ENCODE measurements around the gene HMGXB4. TPM values are rescaled to one million over a fixed set of nuclear protein-coding genes. Genes with fewer than 3 reads are reported as not detected.

The HMGXB4 gene
- total and polyA plus RNA-seq, 2 of the 8 experiments (the other 6 are each of a cell fraction or from before 2014, with no cell fraction given), result 20.9 to 41.3 TPM

GRCh38 chr22:35258191-35258988 is 1.1 kb downstream of the HMGXB4 start (continued):
- TF ChIP-seq CHD7 (IDR thresholded peaks at IDR 0.05; ENCODE audit: insufficient replicate concordance, low read length), result no peak
- TF ChIP-seq PHF8 (conservative IDR thresholded peaks at IDR 0.05; ENCODE audit: low read depth, low read length), result no peak
- TF ChIP-seq TAF1 (IDR thresholded peaks at IDR 0.05; ENCODE audit: low read depth, low read length), result peak; percentile 55; the same call in 1 of the 2 replicates
- TF ChIP-seq NRF1 (IDR thresholded peaks at IDR 0.05; ENCODE audit: low read depth, low read length), result no peak
- TF ChIP-seq RBBP5 (IDR thresholded peaks at IDR 0.05; ENCODE audit: borderline replicate concordance, low read depth, low read length), result 0 out of 2 replicates have a peak, but pooled peaks have one; percentile 2
- no peak for TF ChIP-seq MAFK (IDR thresholded peaks at IDR 0.05; ENCODE audit: low read depth, low read length)
- no peak for TF ChIP-seq ZNF274 (IDR thresholded peaks at IDR 0.05; ENCODE audit: borderline replicate concordance, extremely low read depth, low read length)

Measured in H1 (cell line).